ENCODE data around the gene GPHN. TPM values are rescaled to one million over a fixed set of nuclear protein-coding genes. Genes with fewer than 3 reads are reported as not detected.

The GPHN gene
- total RNA-seq, 4 donors from 2014 or later, result 9.1 to 21.1 (median 15.9) TPM

- intact Hi-C loops (cut with DNase I), result no loop called here
- whole genome bisulfite sequencing, result 87% methylated on average over 2 of the region's 2 CpGs
- Histone ChIP-seq H3K36me3 (no peaks in the 10 kb centered on the region), H3K4me3 (no peak overlapping the region), H3K27me3 (no peaks in the 10 kb centered on the region), H3K27ac (replicated peaks in 1 of 4) (no peak overlapping the region), H3K9me3 (no peaks in the 10 kb centered on the region), H3K4me1 (peaks cover 0 to 11% (median 3%) of the 10 kb centered on the region in 4 donors)
- DNase-seq (ENCODE audit: extremely low spot score), result no peak
- TF ChIP-seq EP300 (IDR thresholded peaks at IDR 0.05), result no peak
- TF ChIP-seq CTCF (IDR thresholded peaks at IDR 0.05), result peak; percentile 23 to 54 (median 31)
These were observed 238.5 kb downstream of the GPHN start for GRCh38 chr14:66746316-66747006.

GRCh38 chr14:66752109-66752508 is 244.2 kb downstream of the GPHN start:
- Histone ChIP-seq H3K36me3 (no peaks in the 10 kb centered on the region), H3K27ac (replicated peaks in 1 of 4) (no peak overlapping the region), H3K4me3 (no peak overlapping the region), H3K9me3 (no peaks in the 10 kb centered on the region), H3K27me3 (no peaks in the 10 kb centered on the region), H3K4me1 (no peaks in the 10 kb centered on the region)
- DNase-seq (ENCODE audit: extremely low spot score), result no peak
- TF ChIP-seq POLR2A (IDR thresholded peaks at IDR 0.05; ENCODE audit: low read depth) (no peak), POLR2AphosphoS5 (IDR thresholded peaks at IDR 0.05) (no peak), EP300 (IDR thresholded peaks at IDR 0.05) (no peak), CTCF (IDR thresholded peaks at IDR 0.05) (no peak)
- 81% methylated on average over 2 of the region's 2 CpGs for WGBS
- intact Hi-C loops (cut with DNase I), result no loop called here

- Histone ChIP-seq H3K36me3 (no peaks in the 10 kb centered on the region), H3K27ac (replicated peaks in 1 of 4) (no peak overlapping the region), H3K4me1 (no peaks in the 10 kb centered on the region), H3K27me3 (no peaks in the 10 kb centered on the region), H3K4me3 (no peak overlapping the region), H3K9me3 (no peaks in the 10 kb centered on the region)
- TF ChIP-seq CTCF (IDR thresholded peaks at IDR 0.05) (no peak), POLR2AphosphoS5 (IDR thresholded peaks at IDR 0.05) (no peak), EP300 (IDR thresholded peaks at IDR 0.05) (no peak), POLR2A (IDR thresholded peaks at IDR 0.05; ENCODE audit: low read depth) (no peak)
- intact Hi-C loops (cut with DNase I), result no loop called here
- no peak for DNase-seq (ENCODE audit: extremely low spot score)
- WGBS, result 84% methylated on average over 6 of the region's 6 CpGs
These were observed 250.2 kb downstream of the GPHN start for GRCh38 chr14:66758031-66758613.

GRCh38 chr14:66772146-66772545 is 264.2 kb downstream of the GPHN start:
- no peaks in the 10 kb centered on the region for H3K27me3 ChIP-seq
- no peak for TF ChIP-seq POLR2A (IDR thresholded peaks at IDR 0.05; ENCODE audit: low read depth)
- TF ChIP-seq POLR2AphosphoS5 (IDR thresholded peaks at IDR 0.05), result no peak
- no peak for TF ChIP-seq CTCF (IDR thresholded peaks at IDR 0.05)
- TF ChIP-seq EP300 (IDR thresholded peaks at IDR 0.05), result no peak
- no peak for DNase-seq (ENCODE audit: extremely low spot score)
- H3K4me3 ChIP-seq, result no peak overlapping the region
- intact Hi-C loops (cut with DNase I), result no loop called here
- 98% methylated on average over 2 of the region's 2 CpGs for WGBS
- no peaks in the 10 kb centered on the region for H3K9me3 ChIP-seq
- no peaks in the 10 kb centered on the region for H3K4me1 ChIP-seq
- no peak overlapping the region for H3K27ac ChIP-seq (replicated peaks in 1 of 4)
- peaks cover 0 to 6% (median 0%) of the 10 kb centered on the region in 4 donors for H3K36me3 ChIP-seq

Measured in esophagus muscularis mucosa (tissue), 4 donors.